Breast epithelium (tissue), 3 donors: Measurements from ENCODE around the gene KLHL18.
A peak's percentile ranks its signal among the peaks of the same experiment; 100 is the strongest.

Experiments
- CTCF ChIP-seq, 3 donors: fragments of 450-650 bp; IDR thresholded peaks; one replicate each; pipeline ENCODE4 v1.5.1; 2016 to 2017; ENCODE audit warnings: antibody characterized with exemption in 3 of 3, mild to moderate bottlenecking in 3 of 3, moderate library complexity in 3 of 3
- POLR2A ChIP-seq: fragments of 450-650 bp; IDR thresholded peaks from one replicate; pipeline ENCODE4 v1.6.1; 2016; ENCODE audit warnings: antibody characterized with exemption, mild to moderate bottlenecking, moderate library complexity
- POLR2AphosphoS5 ChIP-seq, 3 donors: sonication (generic); formaldehyde crosslinking; IDR thresholded peaks; one replicate each; pipeline ENCODE4 v1.6.1; 2017; ENCODE audit warnings: antibody characterized with exemption in 3 of 3

GRCh38 chr3:47324278-47324865, 41.6 kb downstream of the KLHL18 start:
- TF ChIP-seq CTCF (IDR thresholded peaks at IDR 0.05): peak; percentile 38 to 71 (median 51)
- TF ChIP-seq POLR2A: no peak
- TF ChIP-seq POLR2AphosphoS5 (IDR thresholded peaks at IDR 0.05): no peak
